GM12865 (cell line): Measurements from ENCODE around the gene TMEM167B.
"Not testable (repeated sequence)": the region's sequence is repeated elsewhere in the genome, so short reads cannot be mapped to it uniquely, and the experiment has no call there.

Source experiments
- DNase-seq: peaks from one replicate; pipeline ENCODE4 v3.0.0; 2010; ENCODE audit warnings: low read depth
- H3K4me3 ChIP-seq: 2 replicates; pipeline ENCODE4 v1.5.1; 2011; ENCODE audit warnings: mild to moderate bottlenecking, low read depth, low read length, control low read depth
- CTCF ChIP-seq: IDR thresholded peaks from 2 replicates; pipeline ENCODE4 v1.5.1; 2011; ENCODE audit warnings: low read length, control low read depth, low read depth, inconsistent platforms; ENCODE audit not compliant: insufficient read depth; ENCODE audit errors: missing control alignments

The TMEM167B gene

GRCh38 chr1:109048335-109048734 lies 42.2 kb upstream of the TMEM167B start:
- no peak overlapping the region for H3K4me3 ChIP-seq
- no peak for TF ChIP-seq CTCF
- DNase-seq: no peak

GRCh38 chr1:109050228-109050995 lies 40.2 kb upstream of the TMEM167B start:
- TF ChIP-seq CTCF: no peak
- DNase-seq: no peak
- H3K4me3 ChIP-seq: no peak overlapping the region

- not testable (repeated sequence) for DNase-seq, H3K4me3 ChIP-seq
These were observed 38.4 kb upstream of the TMEM167B start for GRCh38 chr1:109052145-109052544.

GRCh38 chr1:109056064-109056463 lies 34.5 kb upstream of the TMEM167B start:
- no peak for DNase-seq
- no peak overlapping the region for H3K4me3 ChIP-seq
- TF ChIP-seq CTCF: no peak

GRCh38 chr1:109059026-109059425 lies 31.5 kb upstream of the TMEM167B start:
- TF ChIP-seq CTCF: no peak
- DNase-seq: no peak
- H3K4me3 ChIP-seq: no peak overlapping the region

GRCh38 chr1:109060707-109061106 lies 29.9 kb upstream of the TMEM167B start:
- no peak for DNase-seq
- no peak overlapping the region for H3K4me3 ChIP-seq
- no peak for TF ChIP-seq CTCF

- TF ChIP-seq CTCF: no peak
- DNase-seq: no peak
- no peak overlapping the region for H3K4me3 ChIP-seq
These were observed 29.4 kb upstream of the TMEM167B start for GRCh38 chr1:109061183-109061582.
